Kidney (tissue), 14 donors: ENCODE results near the gene PLCB1. TPM values are rescaled to one million over a fixed set of nuclear protein-coding genes. Genes with fewer than 3 reads are reported as not detected.

Experiments used
- DNase-seq, 5 donors: peaks; one replicate each; pipeline ENCODE4 v3.0.0-alpha.2; 2013 to 2020
- FAIRE-seq: peaks from 2 replicates; lab custom pipeline; 2012; peaks lifted over from hg19 to GRCh38; lab: Jason Lieb, UNC
- H3K27ac ChIP-seq, 2 donors: one replicate each; pipeline ENCODE4 v1.7.0; 2013; ENCODE audit warnings: low read depth in 2 of 2, low read length in 2 of 2, inconsistent platforms in 1 of 2
- H3K27me3 ChIP-seq: one replicate; pipeline ENCODE4 v1.7.1; 2013; ENCODE audit warnings: low read length, inconsistent platforms; ENCODE audit not compliant: control insufficient read depth, insufficient read depth
- H3K36me3 ChIP-seq, 3 donors: one replicate each; pipeline versions ENCODE4 v1.7.0 to v1.7.1; 2013; ENCODE audit warnings: low read length in 3 of 3, control low read depth in 1 of 3, inconsistent platforms in 1 of 3; ENCODE audit not compliant: insufficient read depth in 3 of 3, control insufficient read depth in 2 of 3
- H3K4me1 ChIP-seq, 3 donors: one replicate each; pipeline versions ENCODE4 v1.7.0 to v1.7.1; 2013; ENCODE audit warnings: low read length in 3 of 3, inconsistent platforms in 1 of 3, low read depth in 1 of 3; ENCODE audit not compliant: control insufficient read depth in 2 of 3, insufficient read depth in 2 of 3
- H3K4me3 ChIP-seq, 3 donors: one replicate each; pipeline versions ENCODE4 v1.7.0 to v1.8.1; 2013; ENCODE audit warnings: low read length in 3 of 3, control low read depth in 1 of 3, inconsistent platforms in 1 of 3
- H3K9ac ChIP-seq, 3 donors: one replicate each; pipeline versions ENCODE4 v1.7.0 to v1.7.1; 2013; ENCODE audit warnings: low read length in 3 of 3, control low read depth in 1 of 3, inconsistent platforms in 1 of 3
- H3K9me3 ChIP-seq, 3 donors: one replicate each; pipeline versions ENCODE4 v1.7.0 to v1.7.1; 2013; ENCODE audit warnings: low read length in 3 of 3, control low read depth in 1 of 3, inconsistent platforms in 1 of 3; ENCODE audit not compliant: control insufficient read depth in 2 of 3, insufficient read depth in 1 of 3
- intact Hi-C: fragments of 100-400 bp; cut with DNase I; formaldehyde crosslinking; loops from one replicate; pipeline ENCODE4 v1.11.1; 2022
- polyA plus RNA-seq: library from polyadenylated mRNA; stranded (reverse); fragments of 350-450 nt; fragmentation: Illumina TruSeq; extraction: RNeasy Lipid Tissue Mini Kit (QIAGEN cat#74804); gene quantifications from one replicate; pipeline ENCODE4 v1.2.3, GENCODE V29; 2014; ENCODE audit warnings: low read depth, low replicate concordance; ENCODE audit not compliant: insufficient read depth
- total RNA-seq: library from RNA; stranded (reverse); fragmentation: NEBNext Ultra II Directional; extraction: Animal tissue kit (Norgen Biotek cat#: 25700); gene quantifications from one replicate; pipeline ENCODE4 v1.2.1, GENCODE V29; 2021
- TF ChIP-seq, protein P1 (sequence below): IDR thresholded peaks from 3 replicates; pipeline ENCODE4 v1.5.1; 2012; ENCODE audit warnings: mild to moderate bottlenecking, moderate library complexity, borderline replicate concordance; ENCODE audit not compliant: insufficient read depth; ENCODE audit errors: extremely low read depth
- donor health status: control.
- donor health status: control.
- donor health status: control.
- donor health status: control.
- donor health status: control.
- donor health status: DM: yes; HTN: yes; CAD: no.
- donor health status: Normal renal cell carcinoma (clear cell type).

The PLCB1 gene
- total and polyA plus RNA-seq, 2 donors from 2014 or later = 9.4 to 107 TPM

DNA sequence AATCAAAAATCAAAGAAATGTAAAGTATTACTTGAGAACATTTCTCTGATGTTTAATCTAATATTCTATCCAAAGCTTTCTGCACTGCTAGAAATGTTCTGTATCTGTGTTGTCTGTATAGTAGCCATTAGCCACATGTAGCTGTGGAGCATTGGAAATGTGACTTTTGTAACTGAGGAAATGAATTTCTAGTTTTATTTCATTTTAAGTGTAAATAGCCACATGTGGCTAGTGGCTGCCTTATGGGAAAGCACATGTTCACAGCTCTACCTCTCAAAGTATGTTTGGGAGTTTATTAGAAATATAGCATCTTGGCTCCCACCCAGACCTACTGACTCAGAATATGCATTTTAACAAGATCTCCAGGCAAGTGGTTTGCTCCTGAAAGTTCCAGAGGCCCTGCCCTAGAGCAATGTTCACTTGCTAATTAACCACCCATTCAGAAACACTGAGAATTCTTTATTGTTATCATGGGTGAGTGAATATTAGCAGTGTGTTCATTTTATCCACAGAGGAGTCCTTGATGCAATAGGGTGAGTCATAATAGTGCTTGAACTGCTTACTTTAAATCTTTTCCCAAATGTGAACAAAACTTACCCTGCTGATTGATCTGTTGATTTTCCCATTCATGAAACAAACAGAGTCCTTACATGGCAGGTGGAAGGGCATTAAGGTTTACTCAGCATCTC is 282.7 kb downstream of the PLCB1 start:
- H3K9ac ChIP-seq = no peak overlapping the region
- no peaks in the 10 kb centered on the region for H3K9me3 ChIP-seq
- no peaks in the 10 kb centered on the region for H3K27me3 ChIP-seq
- intact Hi-C loops = no loop called here
- H3K4me3 ChIP-seq = no peak overlapping the region
- no peak overlapping the region for H3K27ac ChIP-seq
- DNase-seq (peak in 1 of 5 donors; percentile 44), FAIRE-seq (no peak)
- H3K36me3 ChIP-seq = no peaks in the 10 kb centered on the region
- TF ChIP-seq, protein P1, sequence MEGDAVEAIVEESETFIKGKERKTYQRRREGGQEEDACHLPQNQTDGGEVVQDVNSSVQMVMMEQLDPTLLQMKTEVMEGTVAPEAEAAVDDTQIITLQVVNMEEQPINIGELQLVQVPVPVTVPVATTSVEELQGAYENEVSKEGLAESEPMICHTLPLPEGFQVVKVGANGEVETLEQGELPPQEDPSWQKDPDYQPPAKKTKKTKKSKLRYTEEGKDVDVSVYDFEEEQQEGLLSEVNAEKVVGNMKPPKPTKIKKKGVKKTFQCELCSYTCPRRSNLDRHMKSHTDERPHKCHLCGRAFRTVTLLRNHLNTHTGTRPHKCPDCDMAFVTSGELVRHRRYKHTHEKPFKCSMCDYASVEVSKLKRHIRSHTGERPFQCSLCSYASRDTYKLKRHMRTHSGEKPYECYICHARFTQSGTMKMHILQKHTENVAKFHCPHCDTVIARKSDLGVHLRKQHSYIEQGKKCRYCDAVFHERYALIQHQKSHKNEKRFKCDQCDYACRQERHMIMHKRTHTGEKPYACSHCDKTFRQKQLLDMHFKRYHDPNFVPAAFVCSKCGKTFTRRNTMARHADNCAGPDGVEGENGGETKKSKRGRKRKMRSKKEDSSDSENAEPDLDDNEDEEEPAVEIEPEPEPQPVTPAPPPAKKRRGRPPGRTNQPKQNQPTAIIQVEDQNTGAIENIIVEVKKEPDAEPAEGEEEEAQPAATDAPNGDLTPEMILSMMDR = no peak
- H3K4me1 ChIP-seq = no peaks in the 10 kb centered on the region

DNA sequence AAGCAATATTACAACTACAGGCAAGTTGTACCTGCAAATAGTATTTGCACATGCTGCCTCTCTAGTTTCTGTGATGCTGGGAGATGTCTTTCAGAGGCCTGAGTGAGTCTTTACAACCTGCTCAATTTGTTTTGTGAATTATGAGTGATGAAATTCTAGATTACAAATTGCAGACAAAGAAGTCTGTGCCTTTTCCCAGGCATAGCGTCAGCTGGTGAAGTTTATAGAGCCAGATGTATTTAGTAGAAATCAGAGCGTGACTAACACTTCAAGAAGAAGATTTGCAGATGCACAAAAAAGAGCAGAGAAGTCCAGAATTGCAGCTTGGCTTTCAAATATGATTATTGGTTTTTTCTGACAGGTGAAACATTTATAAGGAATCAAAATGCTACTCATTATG is 289.9 kb downstream of the PLCB1 start:
- Histone ChIP-seq H3K9me3 (no peaks in the 10 kb centered on the region), H3K4me1 (no peaks in the 10 kb centered on the region), H3K27ac (no peak overlapping the region), H3K36me3 (no peaks in the 10 kb centered on the region), H3K9ac (no peak overlapping the region), H3K4me3 (no peak overlapping the region), H3K27me3 (no peaks in the 10 kb centered on the region)
- DNase-seq (no peak), FAIRE-seq (no peak)
- intact Hi-C loops = no loop called here
- TF ChIP-seq, protein P1 = no peak

- no peak overlapping the region for H3K9ac ChIP-seq
- intact Hi-C loops = no loop called here
- no peak for FAIRE-seq
- H3K9me3 ChIP-seq = no peaks in the 10 kb centered on the region
- no peaks in the 10 kb centered on the region for H3K4me1 ChIP-seq
- DNase-seq = no peak
- no peak overlapping the region for H3K27ac ChIP-seq
- H3K36me3 ChIP-seq = no peaks in the 10 kb centered on the region
- no peak overlapping the region for H3K4me3 ChIP-seq
- TF ChIP-seq, protein P1 = no peak
- no peaks in the 10 kb centered on the region for H3K27me3 ChIP-seq
These were observed 291.4 kb downstream of the PLCB1 start for GRCh38 chr20:8423482-8423881.

GRCh38 chr20:8424010-8424409 is 291.9 kb downstream of the PLCB1 start:
- no peak for DNase-seq

More at GRCh38 chr20:8424010-8424409, 291.9 kb downstream of the PLCB1 start:
- Histone ChIP-seq H3K27ac (no peak overlapping the region), H3K4me3 (no peak overlapping the region), H3K27me3 (no peaks in the 10 kb centered on the region), H3K4me1 (no peaks in the 10 kb centered on the region), H3K36me3 (no peaks in the 10 kb centered on the region), H3K9me3 (no peaks in the 10 kb centered on the region), H3K9ac (no peak overlapping the region)
- intact Hi-C loops = no loop called here
- no peak for FAIRE-seq
- TF ChIP-seq, protein P1 = no peak
